GM19467 (cell line): ENCODE results near the gene PRR29.
"Not testable (repeated sequence)": the region's sequence is repeated elsewhere in the genome, so short reads cannot be mapped to it uniquely, and the experiment has no call there.

Experiments
- ATAC-seq: cut with Tn5 transposase; IDR thresholded peaks from one replicate; pipeline ENCODE4 v1.9.1; 2021; ENCODE audit warnings: mild to moderate bottlenecking, moderate library complexity; ENCODE audit not compliant: unreplicated experiment

Gene PRR29

GRCh38 chr17:63995626-63996025 is 2.5 kb upstream of the PRR29 start:
- ATAC-seq = no peak

DNA sequence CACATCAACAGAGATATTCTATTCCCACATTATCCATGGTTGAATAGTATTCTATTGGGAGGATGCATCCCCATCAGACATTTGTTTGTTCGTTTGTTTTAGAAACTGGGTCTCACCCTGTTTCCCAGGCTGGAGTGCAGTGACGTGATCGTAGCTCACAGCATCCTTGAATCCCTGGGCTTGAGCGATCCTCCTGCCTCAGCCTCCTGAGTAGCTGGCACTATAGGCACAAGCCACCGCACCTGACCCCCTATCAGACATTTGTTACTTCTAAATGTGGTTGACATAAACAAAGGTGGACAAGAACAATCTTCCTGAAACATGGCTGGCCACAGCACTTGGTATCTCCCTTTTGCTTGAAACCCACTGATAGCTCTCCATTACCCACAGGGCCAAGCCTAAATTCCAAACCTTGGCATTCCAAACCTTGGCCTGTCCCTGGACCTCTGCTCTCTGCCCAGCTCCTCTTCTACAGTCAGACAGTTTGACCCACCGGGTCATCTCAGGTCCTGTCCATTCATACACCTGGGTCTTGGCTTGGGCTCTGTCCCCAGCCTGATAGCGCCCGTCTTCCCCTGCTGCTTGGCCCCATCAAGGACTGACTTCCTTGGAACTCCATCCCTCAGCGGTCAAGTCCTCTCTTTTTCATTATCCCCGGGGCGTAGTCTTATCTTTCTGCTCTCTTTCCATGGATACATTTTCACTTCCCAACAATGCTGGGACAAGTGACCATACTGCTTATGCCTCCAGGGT is 1.5 kb upstream of the PRR29 start:
- no peak for ATAC-seq

GRCh38 chr17:63997341-63998048 is 656 bp upstream of the PRR29 start:
- ATAC-seq = no peak

- no peak for ATAC-seq
These were observed 849 bp downstream of the PRR29 start for GRCh38 chr17:63998721-63999679.

DNA sequence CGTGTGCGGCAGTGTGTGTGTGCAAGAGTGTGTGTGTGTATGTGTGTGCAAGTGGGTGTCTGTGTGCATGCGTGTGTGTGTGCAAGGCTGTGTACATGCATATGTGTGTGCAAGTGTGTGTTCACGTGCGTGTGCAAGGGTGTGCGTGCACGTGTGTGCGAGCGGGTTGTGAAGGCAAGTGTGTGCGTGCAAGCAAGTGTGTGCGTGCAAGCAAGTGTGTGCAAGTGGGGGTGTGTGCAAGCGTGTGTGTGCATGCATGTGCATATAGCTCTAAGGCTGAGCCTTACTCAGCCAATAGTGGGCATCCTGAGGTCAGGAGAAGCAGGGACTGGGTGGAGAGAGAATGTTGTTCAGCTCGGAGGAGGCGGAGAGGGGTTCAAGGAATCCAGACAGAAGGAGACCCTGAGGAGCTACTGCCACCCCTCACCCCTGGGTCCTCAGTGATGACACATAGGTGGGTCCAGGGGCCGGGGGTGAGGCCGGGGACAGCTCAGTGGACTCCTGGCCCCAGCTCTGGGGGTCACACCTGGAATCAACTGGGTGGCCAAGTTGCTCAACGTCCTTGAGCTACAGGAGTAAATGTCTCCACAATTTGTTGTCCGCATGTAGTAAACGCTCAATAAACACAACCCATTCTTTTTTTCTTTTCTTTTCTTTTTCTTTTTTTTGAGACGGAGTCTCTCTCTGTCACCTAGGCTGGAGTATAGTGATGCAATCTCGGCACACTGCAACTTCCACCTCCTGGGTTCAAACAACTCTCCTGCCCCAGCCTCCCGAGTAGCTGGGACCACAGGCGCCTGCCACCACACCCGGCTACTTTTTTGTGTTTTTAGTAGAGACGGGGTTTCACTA is 1.8 kb downstream of the PRR29 start:
- ATAC-seq = no peak

DNA sequence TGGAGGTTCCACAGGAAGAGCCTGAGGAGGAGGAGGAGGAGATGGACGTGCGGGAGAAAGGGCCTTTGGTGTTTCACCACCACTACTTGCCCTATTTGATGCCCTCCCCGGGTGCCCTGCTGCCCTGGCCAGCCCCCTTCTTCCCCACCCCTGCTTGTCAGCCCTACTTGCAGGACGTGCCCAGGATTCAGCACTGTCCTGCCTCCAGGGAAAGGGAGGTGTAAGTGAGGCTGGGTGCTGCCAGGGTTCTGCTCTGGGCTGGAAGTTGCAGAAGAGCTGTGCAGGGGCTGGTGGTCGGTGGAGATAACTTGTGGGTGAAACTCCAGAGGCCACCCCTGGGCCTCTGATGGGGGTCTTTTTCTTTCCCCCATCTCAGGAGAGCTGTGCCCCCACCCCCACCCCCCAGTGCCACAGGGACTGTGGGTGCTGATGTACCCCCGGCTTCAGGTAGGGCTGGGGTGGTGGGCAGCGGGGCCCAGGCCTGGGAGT is 3.0 kb downstream of the PRR29 start:
- no peak for ATAC-seq

DNA sequence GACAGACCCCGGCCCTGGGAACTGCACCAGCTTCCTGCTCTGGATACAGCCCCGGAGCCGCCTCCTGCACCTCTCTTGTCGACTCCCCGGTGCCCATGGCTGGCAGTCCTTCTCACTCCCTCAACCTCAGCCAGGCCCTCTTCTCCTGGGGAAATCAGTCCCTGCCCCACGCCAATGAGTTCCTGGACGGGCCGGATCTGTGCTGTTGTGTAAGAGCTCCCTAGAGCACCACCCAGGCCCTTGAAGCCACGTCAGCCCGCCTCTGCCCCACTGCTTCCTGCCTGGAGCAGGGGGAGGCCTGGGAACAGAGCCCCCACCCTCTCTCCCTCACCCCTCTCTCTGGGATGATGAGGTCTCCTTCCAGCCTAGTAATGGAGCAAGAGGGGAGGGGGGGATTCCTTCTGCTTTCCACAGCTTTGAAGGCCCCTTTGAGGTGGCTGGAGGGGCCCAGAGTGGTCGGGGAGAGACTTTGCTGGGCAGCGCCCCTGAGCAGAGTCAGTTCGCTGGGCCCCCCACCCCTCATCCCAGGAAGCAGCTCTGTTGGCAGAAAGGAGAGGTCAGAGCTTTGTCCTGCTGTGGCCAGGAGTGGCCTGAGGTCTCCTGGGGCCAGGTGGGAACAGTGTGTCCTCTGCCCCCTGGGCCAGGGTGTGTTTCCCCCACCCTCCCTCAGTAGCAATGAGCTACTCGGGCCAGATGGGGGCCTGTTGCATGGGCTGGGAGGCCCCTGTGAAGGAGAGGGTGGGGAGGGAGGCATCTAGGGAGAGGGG is 3.8 kb downstream of the PRR29 start:
- ATAC-seq = no peak

DNA sequence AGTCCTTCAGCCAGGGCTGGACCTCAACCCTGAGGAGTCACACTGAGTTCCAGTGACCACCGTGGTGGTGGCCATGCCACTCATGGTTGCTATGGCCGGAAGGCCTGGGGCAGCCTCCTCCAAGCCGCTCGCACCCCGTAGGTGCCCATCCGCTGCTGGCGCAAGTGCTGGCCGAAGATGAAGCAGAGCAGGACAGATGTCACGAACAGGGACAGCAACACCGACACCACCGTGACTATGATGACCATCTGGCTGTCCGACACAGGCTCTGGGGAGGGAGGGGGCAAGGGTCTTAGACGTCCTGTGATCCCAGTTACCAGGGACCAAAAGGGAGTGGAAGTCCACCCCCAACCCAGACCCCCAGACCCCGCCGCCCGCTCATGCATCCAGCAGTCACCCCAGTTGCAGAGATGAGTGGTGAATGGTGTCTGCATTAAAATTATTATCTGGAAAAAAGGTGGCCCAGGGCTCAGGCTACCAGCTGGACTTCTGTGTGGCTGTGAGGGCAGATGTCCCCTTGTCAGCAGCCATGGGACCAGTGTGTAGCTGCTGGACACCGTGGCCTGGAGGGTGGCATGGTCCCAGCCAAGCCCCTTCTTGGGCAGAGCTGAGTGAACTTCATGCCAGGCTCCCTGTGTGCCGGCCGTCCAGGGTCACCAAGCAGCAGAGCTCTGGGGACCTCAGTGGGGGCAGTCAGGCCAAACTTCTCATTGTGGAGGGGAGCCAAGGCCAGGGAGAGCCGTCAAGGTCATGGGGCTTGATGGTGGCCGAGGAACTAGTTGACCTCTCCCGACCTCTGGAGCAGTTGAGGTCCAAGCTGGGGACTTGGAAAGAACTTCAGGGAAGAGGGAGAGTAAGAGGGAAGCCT is 4.7 kb downstream of the PRR29 start:
- no peak for ATAC-seq

DNA sequence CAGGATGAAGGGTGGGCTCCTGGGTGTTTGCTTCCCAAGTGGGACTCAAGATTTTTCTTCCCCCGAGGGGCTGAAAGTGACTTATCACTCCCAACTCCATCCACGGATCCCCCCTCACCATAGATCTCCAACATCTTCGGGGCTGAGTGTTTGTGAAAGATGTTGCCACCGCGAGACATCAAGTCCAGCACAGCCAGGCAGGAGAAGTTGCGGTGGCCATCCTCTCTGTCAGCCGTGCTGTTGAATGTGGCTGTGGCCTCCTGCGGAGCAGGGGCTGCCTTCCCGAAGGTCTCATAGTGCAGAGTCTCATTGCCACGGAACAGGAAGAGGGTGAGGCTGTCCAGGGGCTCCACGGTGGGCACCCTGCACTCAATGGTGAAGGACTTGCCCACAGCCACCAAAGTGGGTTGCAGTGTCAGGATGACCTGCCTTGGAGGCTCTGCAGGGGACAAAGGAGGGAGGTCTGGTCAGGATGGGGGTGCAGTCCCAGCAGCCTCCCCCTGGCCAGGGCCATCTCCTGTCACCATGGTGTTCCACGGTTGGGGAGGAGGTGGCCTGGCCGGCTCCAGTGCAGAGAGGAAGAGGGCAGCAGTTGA is 5.5 kb downstream of the PRR29 start:
- ATAC-seq = no peak

DNA sequence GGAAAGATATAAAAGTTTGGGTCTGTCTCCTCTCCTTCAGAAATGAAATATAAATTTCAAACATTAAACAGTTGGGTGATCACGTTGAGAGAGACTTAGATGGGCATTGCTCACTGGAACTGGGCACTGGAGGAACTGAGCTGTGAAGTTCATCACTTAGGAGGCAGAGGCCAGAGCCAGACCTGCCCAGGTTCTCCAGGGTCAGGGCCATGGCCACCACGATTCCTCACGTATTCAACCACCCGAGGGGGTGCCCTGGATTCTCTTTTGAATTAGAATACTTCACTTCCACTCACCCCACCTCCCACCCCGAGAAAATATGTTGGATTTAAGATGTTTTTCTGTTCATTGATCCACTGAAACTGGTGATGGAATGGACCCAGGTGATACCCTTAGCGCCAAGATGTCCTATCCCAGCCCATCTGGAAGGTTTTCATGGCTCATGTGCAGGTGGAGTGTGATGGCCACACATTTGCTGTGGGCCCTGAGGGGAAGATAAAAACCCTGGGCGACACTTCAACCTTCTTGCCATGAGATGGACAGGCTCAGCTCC is 6.1 kb downstream of the PRR29 start:
- no peak for ATAC-seq

DNA sequence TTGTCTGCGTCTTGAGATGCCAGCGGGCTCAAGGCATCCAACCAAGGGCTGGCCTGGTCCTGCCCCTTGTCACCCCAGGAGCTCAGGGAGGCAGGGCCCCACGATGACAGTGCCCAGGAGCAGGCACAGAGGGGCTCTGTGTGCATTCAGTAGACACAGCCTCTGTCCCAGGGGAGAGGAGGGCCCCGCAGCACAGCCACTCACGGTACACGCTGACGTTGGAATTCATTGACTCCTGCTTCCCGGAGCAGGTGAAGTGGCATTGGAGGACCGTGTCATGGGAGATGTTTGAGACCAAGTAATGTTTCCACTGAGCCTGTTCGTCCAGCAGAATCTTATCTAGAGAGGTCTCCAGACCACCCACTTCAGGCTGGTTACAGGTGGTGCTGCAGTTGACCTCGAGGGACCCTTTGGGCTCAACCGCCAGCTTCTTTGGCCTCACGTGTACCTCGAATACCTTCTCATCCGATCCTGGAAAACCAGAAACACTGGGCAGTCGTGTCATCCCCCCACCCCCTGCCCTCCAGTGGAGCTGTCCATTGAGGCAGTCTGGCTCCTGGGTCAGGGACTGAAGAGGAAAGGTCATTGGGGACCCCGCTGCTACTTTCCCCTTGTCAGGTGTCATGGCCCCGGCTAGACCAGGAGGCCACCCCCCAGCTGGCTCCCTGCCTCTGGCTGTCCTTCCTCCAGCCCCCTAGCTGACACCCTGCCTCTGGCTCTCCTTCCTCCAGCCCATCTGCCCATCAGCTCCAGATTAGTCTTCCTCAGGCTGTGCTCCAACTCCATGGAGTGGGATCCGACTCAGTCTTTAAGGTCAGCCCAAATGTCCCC is 7.0 kb downstream of the PRR29 start:
- ATAC-seq = no peak

GRCh38 chr17:64005734-64006167 is 7.6 kb downstream of the PRR29 start:
- no peak for ATAC-seq

- ATAC-seq = no peak
These were observed 8.4 kb downstream of the PRR29 start for GRCh38 chr17:64006361-64007088.

DNA sequence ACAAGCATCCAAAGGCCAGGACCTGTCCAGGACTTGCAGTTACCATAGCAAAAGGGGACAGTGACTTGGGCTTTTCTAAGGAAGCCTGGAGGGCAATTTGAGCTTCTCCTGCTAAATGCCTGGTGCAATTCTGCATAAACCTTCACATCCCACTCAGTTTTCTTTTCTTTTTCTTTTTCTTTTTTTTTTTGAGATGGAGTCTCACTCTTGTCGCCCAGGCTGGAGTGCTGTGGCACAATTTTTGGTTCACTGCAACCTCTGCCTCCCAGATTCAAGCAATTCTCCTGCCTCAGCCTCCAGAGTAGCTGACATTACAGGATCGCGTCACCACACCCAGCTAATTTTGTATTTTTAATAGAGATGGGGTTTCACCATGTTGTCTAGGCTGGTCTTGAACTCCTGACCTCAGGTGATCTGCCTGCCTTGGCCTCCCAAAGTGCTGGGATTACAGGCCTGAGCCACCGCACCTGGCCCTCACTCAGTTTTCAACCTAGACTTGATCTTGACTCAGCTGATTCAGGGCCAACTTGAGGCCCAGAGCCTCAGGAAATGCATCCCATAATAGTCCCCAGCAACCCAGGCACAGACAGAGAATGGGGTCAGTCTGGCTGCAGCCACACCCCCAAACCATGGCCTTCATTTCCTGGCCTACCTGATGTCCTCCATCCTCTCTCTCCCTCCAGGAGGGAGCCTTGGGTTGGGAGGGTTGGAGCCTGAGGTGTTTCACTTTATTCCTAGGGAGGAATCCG is 9.1 kb downstream of the PRR29 start:
- not testable (repeated sequence) for ATAC-seq

DNA sequence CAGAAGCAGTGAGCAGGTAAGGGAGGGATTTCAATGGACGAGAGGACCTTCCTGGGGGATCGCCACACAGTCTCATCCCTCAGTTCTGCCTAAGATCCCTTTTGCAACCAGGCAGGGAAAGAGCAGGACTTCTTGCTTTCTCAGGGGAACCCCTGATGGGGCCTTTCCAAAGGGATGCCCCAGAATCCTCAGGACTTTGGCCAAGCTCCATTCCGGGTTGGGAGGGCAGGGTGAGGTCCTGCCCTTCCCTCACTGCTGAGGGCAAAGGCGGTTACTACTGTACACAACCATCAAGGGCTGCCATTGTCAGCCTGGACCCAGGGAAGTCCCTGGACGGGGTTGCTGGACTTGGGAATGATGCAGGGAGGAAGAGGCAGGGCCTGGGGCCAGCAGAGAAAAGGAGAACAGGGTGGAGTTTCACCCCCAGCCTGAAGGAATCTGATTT is 9.7 kb downstream of the PRR29 start:
- no peak for ATAC-seq

DNA sequence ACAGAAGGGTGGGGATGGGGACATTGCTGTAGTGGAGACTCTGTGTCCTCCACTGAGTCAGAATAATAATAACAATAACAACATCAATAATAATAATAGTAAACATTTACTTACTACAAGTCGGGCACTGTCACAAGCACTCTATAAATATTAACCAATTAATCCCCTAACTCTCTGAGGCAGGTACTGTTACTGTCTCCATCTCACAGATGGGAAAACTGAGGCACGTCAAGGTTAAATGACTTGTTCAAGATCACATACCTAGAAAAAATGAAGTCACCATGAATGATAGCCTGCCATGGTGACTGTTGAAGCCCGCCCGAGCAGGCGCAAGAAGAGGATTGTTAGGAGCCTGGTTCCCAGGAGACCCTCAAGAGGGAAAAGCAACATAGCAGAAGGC is 10.2 kb downstream of the PRR29 start:
- ATAC-seq = no peak
